Right renal pelvis (tissue), 4 donors: ENCODE measurements around the gene CXXC1. TPM values are rescaled to one million over a fixed set of nuclear protein-coding genes. Genes with fewer than 3 reads are reported as not detected.
"Not testable (repeated sequence)": the region's sequence is repeated elsewhere in the genome, so short reads cannot be mapped to it uniquely, and the experiment has no call there.

Source experiments
- DNase-seq, 4 donors: peaks; one replicate each; pipeline ENCODE4 v3.0.0-alpha.2; 2013; ENCODE audit warnings: low read depth in 4 of 4, low spot score in 3 of 4, missing footprints in 1 of 4
- polyA plus RNA-seq, 4 donors: library from polyadenylated mRNA; unstranded; fragments of 120-200 nt; gene quantifications; one replicate each; pipeline ENCODE4 v1.2.1, GENCODE V29; 2013; ENCODE audit not compliant: insufficient read length in 4 of 4

CXXC1 gene
- 10 to 100 TPM; 61.9 to 81.4 (median 72.1) TPM for polyA plus RNA-seq

DNA sequence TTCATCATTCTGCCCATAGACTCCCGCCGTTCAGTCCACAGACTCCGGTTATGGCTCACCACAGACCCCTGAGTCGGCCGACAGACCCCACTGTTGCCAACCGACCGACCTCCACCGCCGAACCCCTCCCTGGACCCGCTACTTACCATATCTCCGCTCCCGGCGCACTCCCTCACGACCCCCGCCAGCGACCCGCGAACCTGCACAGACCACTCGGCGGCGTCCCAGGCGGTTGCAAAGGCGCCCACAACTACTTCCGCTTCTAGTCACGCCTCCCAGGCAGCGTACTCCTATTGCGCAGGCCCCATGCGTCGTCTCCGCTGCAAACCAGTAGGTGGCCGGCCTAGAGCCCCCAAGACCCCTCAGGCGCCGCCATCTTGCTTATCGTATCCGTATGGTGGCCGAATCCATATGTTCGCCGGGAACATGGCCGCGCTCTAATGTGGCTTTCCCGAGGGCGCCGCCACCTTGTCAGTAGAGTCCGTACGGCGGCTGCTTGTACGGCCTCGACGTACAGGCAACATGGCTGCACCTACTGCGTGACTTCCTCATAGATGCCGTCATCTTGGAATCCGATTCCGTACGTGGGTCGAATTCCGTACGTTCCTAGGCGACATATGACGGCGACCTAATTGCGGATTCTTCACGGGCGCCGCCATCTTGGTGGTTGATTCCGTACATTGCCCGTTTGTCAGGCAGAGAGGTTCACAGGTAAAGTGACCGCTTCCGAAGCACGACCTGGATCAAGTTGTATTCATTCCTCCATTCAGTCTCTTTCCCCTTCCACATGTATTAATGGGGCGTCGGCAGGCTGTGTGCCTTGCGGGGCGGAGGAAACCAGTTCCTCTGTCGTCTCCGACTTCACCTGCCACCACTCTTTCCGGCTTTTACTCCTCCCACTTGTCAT lies at the start of gene CXXC1:
Gene CXXC1, minus strand, starts transcription at position 252 of the 907 bp plus-strand sequence. Its CDS starts 103 bp downstream, at position 149.
- DNase-seq = peak; percentile 96 to 99 (median 98)

DNA sequence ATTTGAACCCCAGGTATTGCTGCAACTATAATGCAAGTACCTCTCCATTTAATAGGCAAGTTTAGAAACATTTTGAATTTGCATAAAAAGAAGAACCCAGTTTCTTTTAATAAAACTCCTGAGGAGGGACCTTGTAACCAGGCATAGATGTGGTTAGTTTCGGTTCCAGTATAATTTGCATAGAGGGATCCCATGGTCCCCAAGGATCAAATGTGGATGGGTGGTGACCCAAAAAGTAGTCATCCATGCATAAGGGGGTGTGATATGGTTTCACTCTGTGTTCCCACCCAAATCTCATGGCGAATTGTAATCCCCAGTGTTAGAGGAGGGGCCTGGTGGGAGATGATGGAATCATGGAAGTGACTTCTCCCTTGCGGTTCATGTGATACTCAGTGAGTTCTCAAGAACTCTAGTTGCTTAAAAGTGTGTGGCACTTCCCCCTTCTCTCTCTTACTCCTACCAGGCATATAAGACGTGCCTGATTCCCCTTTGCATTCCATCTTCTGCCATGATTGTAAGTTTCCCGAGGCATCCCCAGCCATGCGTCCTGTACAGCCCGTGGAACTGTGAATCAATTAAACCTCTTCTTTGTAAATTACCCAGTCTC lies 47.2 kb upstream of the CXXC1 start:
- DNase-seq = no peak

GRCh38 chr18:50331691-50332090 lies 44.2 kb upstream of the CXXC1 start:
- DNase-seq = no peak

GRCh38 chr18:50330176-50330575 lies 42.7 kb upstream of the CXXC1 start:
- DNase-seq = no peak

DNA sequence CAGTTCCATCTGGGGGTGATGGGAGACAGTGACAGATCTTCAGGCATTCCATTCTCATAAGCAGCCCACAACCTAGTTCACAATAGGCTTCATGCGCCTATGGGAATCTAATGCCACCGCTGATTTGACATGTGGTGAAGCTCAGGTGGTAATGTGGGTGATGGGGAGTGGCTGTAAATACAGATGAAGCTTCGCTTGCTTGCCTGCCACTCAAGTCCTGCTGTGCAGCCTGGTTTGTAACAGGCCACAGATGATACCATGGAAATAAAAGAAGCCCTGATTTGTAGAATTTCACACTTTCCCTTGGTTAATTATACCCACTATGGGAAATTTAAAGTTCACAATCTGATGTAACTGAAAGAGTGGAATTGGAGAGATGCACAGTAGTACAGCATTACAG lies 40.5 kb upstream of the CXXC1 start:
- no peak for DNase-seq

DNA sequence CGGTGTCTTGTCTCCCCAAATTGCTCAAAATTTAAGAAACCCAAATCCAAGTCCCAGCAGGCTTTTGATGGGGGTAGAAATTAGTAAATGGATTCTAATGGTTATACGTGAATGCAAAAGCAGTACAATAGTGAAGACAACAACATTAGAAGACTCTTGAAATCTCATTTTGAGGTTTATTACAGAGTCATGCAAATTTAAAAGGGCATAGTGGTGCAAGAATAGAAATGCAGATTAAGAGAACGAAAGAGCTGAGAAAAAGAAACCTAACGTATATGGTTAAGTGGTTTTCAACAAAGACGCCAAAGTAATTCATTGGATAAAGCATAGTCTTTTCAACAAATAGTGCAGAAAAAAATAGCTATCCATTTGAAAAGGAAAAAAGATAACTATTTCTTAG lies 33.2 kb upstream of the CXXC1 start:
- no peak for DNase-seq

DNA sequence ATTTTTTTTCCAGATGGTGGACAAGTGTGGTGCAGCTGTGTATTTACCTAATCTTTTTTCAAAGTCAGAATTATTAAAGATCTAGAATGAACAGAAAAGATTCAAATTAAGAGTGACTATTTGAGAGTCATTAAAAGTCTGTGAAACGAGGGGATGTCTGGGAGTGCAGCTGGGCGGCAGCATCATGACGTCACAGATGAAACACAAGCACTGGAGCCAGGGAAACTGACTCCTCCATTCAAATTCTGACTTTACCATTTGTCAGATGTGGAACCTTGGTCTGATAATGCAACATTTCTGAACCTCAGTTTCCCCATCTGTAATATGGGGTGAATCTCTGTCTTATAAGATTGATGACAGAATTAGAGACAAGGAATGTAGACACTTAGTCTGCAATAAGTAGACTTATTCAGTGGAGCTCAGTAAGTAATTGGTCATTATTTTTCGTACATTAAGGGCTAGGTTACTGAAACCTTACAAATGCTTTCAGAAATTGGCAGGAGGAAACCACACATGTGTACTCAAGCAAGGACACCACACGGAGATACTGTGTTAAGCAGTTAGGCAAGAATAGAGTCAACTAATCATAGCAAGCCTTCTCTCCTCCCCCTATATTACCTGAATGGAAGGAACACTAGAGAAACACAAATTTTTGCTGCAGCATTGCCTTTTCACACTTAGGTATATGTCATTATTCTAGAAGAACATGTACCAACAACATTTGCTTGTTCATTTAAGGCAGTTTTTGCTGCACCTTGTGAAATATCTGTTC lies 27.8 kb upstream of the CXXC1 start:
- DNase-seq = no peak

- no peak for DNase-seq
Observed at GRCh38 chr18:50313873-50314460, 26.5 kb upstream of the CXXC1 start.

- no peak for DNase-seq
Observed at GRCh38 chr18:50313031-50313607, 25.6 kb upstream of the CXXC1 start.

- no peak for DNase-seq
Observed at GRCh38 chr18:50312296-50313030, 25.0 kb upstream of the CXXC1 start.

DNA sequence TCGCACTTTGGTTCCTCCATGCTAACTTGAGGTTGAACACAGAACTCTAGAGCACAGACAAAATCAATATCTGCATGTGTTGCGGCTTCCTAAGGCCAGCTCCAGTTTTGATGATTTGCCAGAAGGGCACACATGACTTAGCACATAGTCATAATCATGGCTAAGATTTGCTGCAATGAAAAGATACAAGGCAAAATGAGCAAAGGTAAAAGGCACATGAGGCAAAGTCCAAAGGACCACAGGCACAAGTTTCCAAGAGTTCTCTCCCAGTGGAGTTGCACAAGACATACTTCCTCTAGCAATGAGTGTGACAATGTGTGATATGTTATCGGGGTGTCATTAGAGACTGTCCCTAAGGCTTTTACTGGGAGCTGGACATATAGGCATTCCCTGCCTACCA lies 24.2 kb upstream of the CXXC1 start:
- no peak for DNase-seq

DNA sequence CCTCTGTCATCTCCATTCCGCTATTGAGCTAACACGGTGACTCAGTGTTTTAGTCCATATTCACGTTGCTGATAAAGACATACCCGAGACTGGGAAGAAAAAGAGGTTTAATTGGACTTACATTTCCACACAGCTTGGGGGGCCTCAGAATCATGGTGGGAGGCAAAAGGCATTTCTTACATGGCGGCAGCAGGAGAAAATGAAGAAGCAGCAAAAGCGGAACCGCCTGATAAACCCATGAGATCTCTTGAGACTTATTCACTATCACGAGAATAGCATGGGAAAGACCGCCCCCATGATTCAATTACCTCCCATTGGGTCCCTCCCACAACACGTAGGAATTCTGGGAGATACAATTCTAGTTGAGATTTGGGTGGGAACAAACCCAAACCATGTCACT lies 22.6 kb upstream of the CXXC1 start:
- no peak for DNase-seq

- DNase-seq = not testable (repeated sequence)
Observed at GRCh38 chr18:50308851-50309250, 21.4 kb upstream of the CXXC1 start.

GRCh38 chr18:50307738-50308470 lies 20.4 kb upstream of the CXXC1 start:
- DNase-seq = peak; percentile 70 to 79 (median 78)

DNA sequence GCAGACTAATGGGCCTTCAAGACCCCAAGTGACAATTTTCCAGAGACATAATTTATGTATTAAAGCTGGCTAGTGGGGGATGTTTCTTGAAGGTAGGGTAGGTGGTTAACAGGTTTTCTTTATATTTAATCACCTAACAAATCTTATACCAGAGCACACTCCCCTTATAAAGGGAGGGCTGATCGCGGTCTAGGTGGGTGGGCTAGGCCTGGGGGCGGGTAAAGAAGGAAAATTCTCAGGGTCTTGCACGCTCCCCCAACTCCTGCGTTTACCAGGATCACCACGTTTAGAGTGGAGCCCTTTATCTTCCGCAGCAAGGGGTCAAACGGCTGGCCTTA lies 19.9 kb upstream of the CXXC1 start:
- no peak for DNase-seq

- no peak for DNase-seq
Observed at GRCh38 chr18:50306944-50307343, 19.5 kb upstream of the CXXC1 start.

DNA sequence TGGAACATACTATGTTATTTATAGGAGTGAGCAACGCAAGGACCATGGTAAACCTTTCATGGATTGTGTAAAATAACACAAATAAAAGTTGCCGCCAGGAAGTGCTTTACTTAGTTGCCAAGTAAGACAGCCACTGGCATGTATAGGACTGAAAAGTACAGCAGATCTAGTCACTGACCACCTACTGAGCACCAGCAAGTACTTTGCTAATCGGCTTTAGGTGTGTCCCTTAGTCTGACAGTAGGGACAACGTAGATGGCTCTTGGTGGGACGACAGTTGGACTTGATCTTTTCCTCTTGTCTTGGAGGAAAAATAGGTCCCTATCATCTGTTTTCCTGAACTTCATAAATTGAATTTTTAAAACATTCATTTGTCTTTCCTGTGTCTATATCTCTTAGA lies 13.6 kb upstream of the CXXC1 start:
- DNase-seq = no peak

DNA sequence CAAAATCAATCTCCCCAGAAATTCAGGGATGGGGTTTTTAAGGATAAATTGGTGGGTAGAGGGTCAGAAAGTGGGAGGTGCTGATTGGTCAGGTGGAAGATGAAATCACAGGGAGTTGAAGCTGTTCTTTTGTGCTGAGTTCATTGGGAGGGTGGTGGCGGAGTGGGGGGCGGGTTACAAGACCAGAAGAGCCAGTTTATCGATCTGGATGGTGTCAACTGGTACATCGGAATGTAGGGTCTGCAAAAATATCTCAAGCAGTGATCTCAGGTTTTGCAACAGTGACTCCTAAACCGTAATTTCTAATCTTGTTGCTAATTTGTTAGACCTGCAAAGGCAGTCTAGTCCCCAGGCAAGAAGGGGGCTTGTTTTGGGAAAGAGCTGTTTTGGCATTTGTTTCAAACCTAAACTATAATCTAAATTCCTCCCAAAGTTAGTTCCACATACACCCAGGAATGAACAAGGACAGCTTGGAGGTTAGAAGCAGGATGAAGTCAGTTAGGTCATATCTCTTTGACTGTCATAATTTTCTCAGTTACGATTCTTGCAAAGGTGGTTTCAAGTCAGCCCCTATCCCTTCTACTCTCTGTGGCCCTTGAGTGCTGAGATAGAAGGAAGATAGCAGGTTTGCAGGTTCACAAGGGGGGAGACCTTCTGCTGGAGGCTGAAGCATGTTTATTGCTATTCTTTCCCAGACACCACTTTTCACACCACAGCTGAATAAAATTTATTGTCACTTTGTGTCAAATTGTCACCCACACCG lies 12.3 kb upstream of the CXXC1 start:
- no peak for DNase-seq
